H1 (cell line): ENCODE data around the gene FGF12. TPM values are rescaled to one million over a fixed set of nuclear protein-coding genes. Genes with fewer than 3 reads are reported as not detected.

ENCODE experiments used
- CTCF ChIA-PET: fragments of 300-600 bp; sonication (Branson Sonifier 250); formaldehyde crosslinking; loops from one replicate; lab custom pipeline; 2021; ENCODE audit not compliant: partially characterized antibody; lab: Charles Lee
- POLR2A ChIA-PET: fragments of 300-600 bp; sonication (Branson Sonifier 250); formaldehyde crosslinking; loops from one replicate; lab custom pipeline; 2021; ENCODE audit warnings: inconsistent platforms; ENCODE audit not compliant: partially characterized antibody; lab: Charles Lee
- DNase-seq, 2 experiments: peaks; one replicate each; pipeline versions ENCODE4 v3.0.0 to v3.0.0-alpha.2; 2010 to 2022; ENCODE audit warnings: low spot score in 2 of 2, low read depth in 1 of 2, mixed read lengths in 1 of 2
- FAIRE-seq: peaks from 2 replicates; lab custom pipeline; 2011; peaks lifted over from hg19 to GRCh38; lab: Jason Lieb, UNC
- H2AFZ ChIP-seq: 2 replicates; pipeline ENCODE4 v1.8.1; 2012; ENCODE audit warnings: low read length, inconsistent platforms
- H2AK5ac ChIP-seq: 2 replicates; pipeline ENCODE4 v1.6.1; 2013; ENCODE audit warnings: low read depth, low read length
- H2BK120ac ChIP-seq: replicated peaks from 2 replicates; pipeline ENCODE3; 2013; ENCODE audit warnings: low read depth, low read length, inconsistent platforms
- H2BK12ac ChIP-seq: 2 replicates; pipeline ENCODE4 v1.6.1; 2013; ENCODE audit warnings: low read depth, low read length
- H2BK15ac ChIP-seq: 2 replicates; pipeline ENCODE4 v1.6.1; 2013; ENCODE audit warnings: low read length
- H2BK20ac ChIP-seq: 2 replicates; pipeline ENCODE4 v1.6.1; 2013; ENCODE audit warnings: low read length
- H2BK5ac ChIP-seq: 2 replicates; pipeline ENCODE4 v1.6.1; 2013; ENCODE audit warnings: low read depth, low read length
- H3K14ac ChIP-seq: 2 replicates; pipeline ENCODE4 v1.6.1; 2013; ENCODE audit warnings: inconsistent platforms; ENCODE audit not compliant: insufficient read length
- H3K18ac ChIP-seq: 2 replicates; pipeline ENCODE4 v1.6.1; 2013; ENCODE audit warnings: low read length; ENCODE audit errors: extremely low read depth
- H3K23ac ChIP-seq: 2 replicates; pipeline ENCODE4 v1.6.1; 2013; ENCODE audit warnings: inconsistent platforms; ENCODE audit not compliant: insufficient read length
- H3K23me2 ChIP-seq: 2 replicates; pipeline ENCODE4 v1.6.1; 2013; ENCODE audit warnings: low read depth, low read length
- H3K27ac ChIP-seq: 2 replicates; pipeline ENCODE4 v1.6.1; 2011; ENCODE audit warnings: low read depth, low read length, inconsistent platforms
- H3K27me3 ChIP-seq, 4 experiments: replicated peaks in 1 of 4; 1 replicate in 1 of 4; 2 replicates in 3 of 4; pipeline versions ENCODE4 v1.6.1 to v1.8.1; 2011 to 2013; ENCODE audit warnings: low read length in 3 of 4, mild to moderate bottlenecking in 3 of 4, inconsistent platforms in 2 of 4, mixed read lengths in 2 of 4, moderate library complexity in 1 of 4; ENCODE audit not compliant: control insufficient read depth in 3 of 4, insufficient read depth in 3 of 4; ENCODE audit errors: extremely low read depth in 1 of 4
- H3K36me3 ChIP-seq, 4 experiments: 2 replicates each; pipeline versions ENCODE4 v1.6.1 to v1.8.1; 2011 to 2013; ENCODE audit warnings: mild to moderate bottlenecking in 4 of 4, low read length in 3 of 4, moderate library complexity in 2 of 4, control low read depth in 1 of 4, inconsistent platforms in 1 of 4; ENCODE audit not compliant: insufficient read depth in 4 of 4, control insufficient read depth in 2 of 4
- H3K4ac ChIP-seq: replicated peaks from 2 replicates; pipeline ENCODE3; 2013; ENCODE audit warnings: low read length, low read depth, mixed read lengths, inconsistent platforms; ENCODE audit not compliant: insufficient read length
- H3K4me1 ChIP-seq, 4 experiments: replicated peaks in 1 of 4; 1 replicate in 1 of 4; 2 replicates in 3 of 4; pipeline versions ENCODE4 v1.6.1 to v1.8.1; 2011 to 2013; ENCODE audit warnings: low read length in 3 of 4, inconsistent platforms in 2 of 4, mixed read lengths in 1 of 4; ENCODE audit not compliant: insufficient read depth in 4 of 4, control insufficient read depth in 3 of 4
- H3K4me2 ChIP-seq, 2 experiments: 2 replicates each; pipeline versions ENCODE4 v1.6.1 to v1.8.1; 2011 to 2013; ENCODE audit warnings: low read depth in 2 of 2, low read length in 2 of 2, control low read depth in 1 of 2, inconsistent platforms in 1 of 2, mild to moderate bottlenecking in 1 of 2; ENCODE audit not compliant: insufficient read depth in 1 of 2
- H3K4me3 ChIP-seq, 4 experiments: fragments of 200-600, 300-600 bp in 1 of 4; sonication (generic), shearing (Covaris generic), sonication (Bioruptor Twin) in 1 of 4; 2 replicates each; pipeline versions ENCODE4 v1.5.1 to v1.8.1; 2011 to 2016; ENCODE audit warnings: low read length in 4 of 4, low read depth in 3 of 4, control low read depth in 2 of 4, inconsistent platforms in 2 of 4, mild to moderate bottlenecking in 2 of 4, mixed read lengths in 1 of 4, moderate library complexity in 1 of 4; ENCODE audit not compliant: insufficient read depth in 2 of 4; ENCODE audit errors: extremely low read depth in 1 of 4
- H3K56ac ChIP-seq: replicated peaks from 2 replicates; pipeline ENCODE3; 2013; ENCODE audit warnings: low read depth, mild to moderate bottlenecking, mixed read lengths, low read length, inconsistent platforms; ENCODE audit not compliant: insufficient read length
- H3K79me1 ChIP-seq: 2 replicates; pipeline ENCODE4 v1.6.1; 2013; ENCODE audit warnings: low read depth, low read length, control low read depth
- H3K79me2 ChIP-seq, 2 experiments: 2 replicates each; pipeline versions ENCODE4 v1.6.1 to v1.8.1; 2012 to 2013; ENCODE audit warnings: low read length in 2 of 2, mild to moderate bottlenecking in 2 of 2, inconsistent platforms in 1 of 2; ENCODE audit not compliant: insufficient read depth in 2 of 2, control insufficient read depth in 1 of 2
- H3K9ac ChIP-seq, 4 experiments: replicated peaks in 1 of 4; 1 replicate in 1 of 4; 2 replicates in 3 of 4; pipeline versions ENCODE4 v1.6.1 to v1.8.1; 2011 to 2013; ENCODE audit warnings: low read depth in 3 of 4, low read length in 3 of 4, control low read depth in 2 of 4, mild to moderate bottlenecking in 2 of 4, moderate library complexity in 2 of 4, inconsistent platforms in 1 of 4; ENCODE audit errors: extremely low read depth in 1 of 4
- H3K9me3 ChIP-seq, 2 experiments: 2 replicates each; pipeline versions ENCODE4 v1.6.1 to v1.8.1; 2012 to 2013; ENCODE audit warnings: mild to moderate bottlenecking in 2 of 2, moderate library complexity in 2 of 2, control low read depth in 1 of 2, inconsistent platforms in 1 of 2, low read depth in 1 of 2, low read length in 1 of 2, mixed read lengths in 1 of 2; ENCODE audit not compliant: insufficient read depth in 2 of 2
- H4K20me1 ChIP-seq, 2 experiments: replicated peaks in 1 of 2; 2 replicates each; pipeline versions ENCODE3 to v1.8.1; 2011 to 2013; ENCODE audit warnings: inconsistent platforms in 2 of 2, low read length in 2 of 2, mild to moderate bottlenecking in 1 of 2; ENCODE audit not compliant: insufficient read depth in 2 of 2, control insufficient read depth in 1 of 2
- H4K5ac ChIP-seq: 2 replicates; pipeline ENCODE4 v1.6.1; 2013; ENCODE audit warnings: low read length, low read depth, mixed read lengths, inconsistent platforms; ENCODE audit not compliant: insufficient read length
- H4K8ac ChIP-seq: 2 replicates; pipeline ENCODE4 v1.8.0; 2013; ENCODE audit warnings: mild to moderate bottlenecking, moderate library complexity, low read length, inconsistent platforms; ENCODE audit not compliant: insufficient read depth; ENCODE audit errors: extremely low read depth
- H4K91ac ChIP-seq: replicated peaks from 2 replicates; pipeline ENCODE3; 2013; ENCODE audit warnings: low read length, mixed read lengths, inconsistent platforms; ENCODE audit not compliant: insufficient read length
- BRCA1 ChIP-seq: IDR thresholded peaks from 2 replicates; pipeline ENCODE4 v1.6.1; 2012; ENCODE audit warnings: low read depth, low read length, improper control_type of control experiment
- CHD2 ChIP-seq: IDR thresholded peaks from 2 replicates; pipeline ENCODE4 v1.6.1; 2012; ENCODE audit warnings: low read length, improper control_type of control experiment
- CTCF ChIP-seq, 3 experiments: IDR thresholded peaks; 1 replicate in 2 of 3; 2 replicates in 1 of 3; pipeline versions ENCODE4 v1.5.1 to v1.6.1; 2011; ENCODE audit warnings: low read length in 3 of 3, mild to moderate bottlenecking in 3 of 3, inconsistent platforms in 2 of 3, low read depth in 1 of 3, moderate library complexity in 1 of 3; ENCODE audit not compliant: insufficient read depth in 1 of 3; ENCODE audit errors: control extremely low read depth in 1 of 3
- HDAC2 ChIP-seq, 2 experiments: fragments of 300-600 bp in 1 of 2; sonication (generic) in 1 of 2; IDR thresholded peaks; 2 replicates each; pipeline ENCODE4 v1.6.1; 2011 to 2012; ENCODE audit warnings: low read depth in 2 of 2, low read length in 2 of 2, mild to moderate bottlenecking in 2 of 2, moderate library complexity in 2 of 2, borderline replicate concordance in 1 of 2, inconsistent platforms in 1 of 2
- MAFK ChIP-seq: IDR thresholded peaks from 2 replicates; pipeline ENCODE4 v1.6.1; 2012; ENCODE audit warnings: low read depth, mild to moderate bottlenecking, improper control_type of control experiment, low read length
- NRF1 ChIP-seq: IDR thresholded peaks from 2 replicates; pipeline ENCODE4 v1.6.1; 2011; ENCODE audit warnings: mild to moderate bottlenecking, low read depth, low read length, improper control_type of control experiment
- RFX5 ChIP-seq: IDR thresholded peaks from 2 replicates; pipeline ENCODE4 v1.6.1; 2011; ENCODE audit warnings: low read depth, low read length, improper control_type of control experiment, borderline replicate concordance
- SAP30 ChIP-seq: fragments of 300-600 bp; sonication (generic); IDR thresholded peaks from 2 replicates; pipeline ENCODE4 v1.7.1; 2012; ENCODE audit warnings: low read length, moderate library complexity, mild to moderate bottlenecking, inconsistent platforms; ENCODE audit not compliant: insufficient read depth, insufficient replicate concordance
- SIX5 ChIP-seq: IDR thresholded peaks from 2 replicates; pipeline ENCODE4 v1.6.1; 2011; ENCODE audit warnings: mild to moderate bottlenecking, low read depth, low read length
- SRF ChIP-seq: IDR thresholded peaks from 2 replicates; pipeline ENCODE4 v1.6.1; 2011; ENCODE audit warnings: mild to moderate bottlenecking, low read depth, low read length, moderate library complexity
- ZNF274 ChIP-seq: IDR thresholded peaks from 2 replicates; pipeline ENCODE4 v1.7.0; 2012; ENCODE audit warnings: low read length, borderline replicate concordance; ENCODE audit errors: extremely low read depth
- WGBS, 2 experiments: shearing (Covaris generic) in 1 of 2; methylation state at CpG; one replicate each; pipeline versions ENCODE4 v1.1.6 to v1.1.7; 2013 to 2015; ENCODE audit warnings: low lambda C conversion rate in 2 of 2, mixed read lengths in 2 of 2, inconsistent platforms in 1 of 2, low coverage in 1 of 2, missing lambda C conversion rate in 1 of 2; ENCODE audit not compliant: insufficient replicate concordance in 2 of 2, insufficient coverage in 1 of 2, insufficient read length in 1 of 2; ENCODE audit errors: extremely low coverage in 1 of 2, missing lambda C conversion rate in 1 of 2; 5-methylcytosine and 5-hydroxymethylcytosine counted together
- polyA plus RNA-seq, 7 experiments: library from polyadenylated mRNA; depleted of rRNA in 3 of 7; stranded (reverse) in 5 of 7; unstranded in 2 of 7; fragments of >200 nt in 5 of 7; fragments of 200-250 nt in 2 of 7; gene quantifications; 1 replicate in 5 of 7; 2 replicates in 1 of 7; 4 replicates in 1 of 7; pipeline versions ENCODE4 v1.2.1 to v1.2.3, GENCODE V29; 2011 to 2013; ENCODE audit warnings: missing spikeins in 2 of 7, mixed read lengths in 2 of 7
- total RNA-seq: library from RNA; stranded (reverse); fragmentation: NEBNext Ultra II Directional; extraction: Animal tissue kit (Norgen Biotek cat#: 25700); gene quantifications from 2 replicates; pipeline ENCODE4 v1.2.1, GENCODE V29; 2021
- TF ChIP-seq, protein P1 (sequence below): IDR thresholded peaks from 2 replicates; pipeline ENCODE4 v1.6.1; 2012; ENCODE audit warnings: inconsistent platforms

FGF12 gene
- total and polyA plus RNA-seq, 2 of the 8 experiments (the other 6 are each of a cell fraction or from before 2014, with no cell fraction given) = 4.1 to 16.6 TPM

- FAIRE-seq (no peak), DNase-seq (no peak)
- no peaks in the 10 kb centered on the region for H3K9me3 ChIP-seq
- no peak overlapping the region for H2AFZ ChIP-seq
- no peak overlapping the region for H3K27ac ChIP-seq
- no peak overlapping the region for H2AK5ac ChIP-seq
- H3K4me3 ChIP-seq = no peak overlapping the region
- H4K91ac ChIP-seq = no peak overlapping the region
- CTCF ChIA-PET = no interaction called here
- H3K4me2 ChIP-seq = no peak overlapping the region
- no peak overlapping the region for H2BK15ac ChIP-seq
- H3K18ac ChIP-seq = no peak overlapping the region
- H3K36me3 ChIP-seq = no peaks in the 10 kb centered on the region
- H2BK20ac ChIP-seq = no peak overlapping the region
- no peak overlapping the region for H3K14ac ChIP-seq
- H4K8ac ChIP-seq = no peak overlapping the region
- no peaks in the 10 kb centered on the region for H3K79me2 ChIP-seq
- no peak overlapping the region for H3K4ac ChIP-seq
- H3K56ac ChIP-seq = no peak overlapping the region
- H4K20me1 ChIP-seq = no peaks in the 10 kb centered on the region
- H3K23ac ChIP-seq = no peak overlapping the region
- H3K27me3 ChIP-seq = no peaks in the 10 kb centered on the region
- H3K4me1 ChIP-seq = peaks cover 0 to 5% (median 3%) of the 10 kb centered on the region in 4 experiments; a peak in 5 of 7 replicates
- H3K9ac ChIP-seq = no peak overlapping the region
- H2BK5ac ChIP-seq = no peak overlapping the region
- H2BK120ac ChIP-seq = no peak overlapping the region
- no peaks in the 10 kb centered on the region for H3K23me2 ChIP-seq
- H3K79me1 ChIP-seq = no peaks in the 10 kb centered on the region
- H2BK12ac ChIP-seq = no peak overlapping the region
- no peak overlapping the region for H4K5ac ChIP-seq
- POLR2A ChIA-PET = no interaction called here
- WGBS, 2 experiments = 88% methylated on average over 9 of the region's 9 CpGs; no CpG with 5 or more reads in 1 of the 2 experiments
- TF ChIP-seq SRF (no peak), ZNF274 (no peak), CTCF (IDR thresholded peaks at IDR 0.05; ENCODE audit: control extremely low read depth in 1 of 3, insufficient read depth in 1 of 3, low read depth in 1 of 3, low read length in 3 of 3) (no peak), SIX5 (no peak), CHD2 (no peak), HDAC2 (IDR thresholded peaks at IDR 0.05; ENCODE audit: borderline replicate concordance in 1 of 2, low read depth in 2 of 2, low read length in 2 of 2) (no peak), NRF1 (no peak), MAFK (no peak), RFX5 (no peak), BRCA1 (no peak), SAP30 (no peak)
- TF ChIP-seq, protein P1, sequence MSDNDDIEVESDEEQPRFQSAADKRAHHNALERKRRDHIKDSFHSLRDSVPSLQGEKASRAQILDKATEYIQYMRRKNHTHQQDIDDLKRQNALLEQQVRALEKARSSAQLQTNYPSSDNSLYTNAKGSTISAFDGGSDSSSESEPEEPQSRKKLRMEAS = no peak
Observed at GRCh38 chr3:192277477-192277876, 449.9 kb downstream of the FGF12 start.
